ENCODE measurements around the gene ANKRD55.

DNA sequence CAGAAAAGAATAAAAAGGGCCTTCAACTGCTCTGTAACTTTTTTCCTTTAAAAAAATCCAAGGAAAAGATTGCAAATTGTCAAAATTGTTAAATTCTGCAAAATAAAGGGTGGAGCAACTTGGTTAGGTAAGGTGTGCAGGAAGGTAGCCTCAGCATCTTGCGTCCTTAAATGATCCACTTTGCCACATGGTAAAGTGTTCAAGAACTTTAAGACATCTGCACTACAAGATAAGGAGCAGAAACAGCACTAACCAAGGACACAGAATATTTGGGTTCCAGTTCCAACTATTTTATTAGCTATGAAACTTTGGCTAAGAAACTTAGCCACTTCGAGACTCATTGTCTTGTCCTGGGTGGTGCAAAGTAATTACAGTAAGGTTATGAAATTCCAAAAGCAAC is 53.7 kb downstream of the ANKRD55 start:
- TF ChIP-seq, protein P1, sequence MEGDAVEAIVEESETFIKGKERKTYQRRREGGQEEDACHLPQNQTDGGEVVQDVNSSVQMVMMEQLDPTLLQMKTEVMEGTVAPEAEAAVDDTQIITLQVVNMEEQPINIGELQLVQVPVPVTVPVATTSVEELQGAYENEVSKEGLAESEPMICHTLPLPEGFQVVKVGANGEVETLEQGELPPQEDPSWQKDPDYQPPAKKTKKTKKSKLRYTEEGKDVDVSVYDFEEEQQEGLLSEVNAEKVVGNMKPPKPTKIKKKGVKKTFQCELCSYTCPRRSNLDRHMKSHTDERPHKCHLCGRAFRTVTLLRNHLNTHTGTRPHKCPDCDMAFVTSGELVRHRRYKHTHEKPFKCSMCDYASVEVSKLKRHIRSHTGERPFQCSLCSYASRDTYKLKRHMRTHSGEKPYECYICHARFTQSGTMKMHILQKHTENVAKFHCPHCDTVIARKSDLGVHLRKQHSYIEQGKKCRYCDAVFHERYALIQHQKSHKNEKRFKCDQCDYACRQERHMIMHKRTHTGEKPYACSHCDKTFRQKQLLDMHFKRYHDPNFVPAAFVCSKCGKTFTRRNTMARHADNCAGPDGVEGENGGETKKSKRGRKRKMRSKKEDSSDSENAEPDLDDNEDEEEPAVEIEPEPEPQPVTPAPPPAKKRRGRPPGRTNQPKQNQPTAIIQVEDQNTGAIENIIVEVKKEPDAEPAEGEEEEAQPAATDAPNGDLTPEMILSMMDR (IDR thresholded peaks at IDR 0.05): no peak
- no peak for TF ChIP-seq POLR2A (IDR thresholded peaks at IDR 0.05)

Measured in heart left ventricle (tissue), 13 donors.